ENCODE measurements around the gene HOMEZ. TPM values are rescaled to one million over a fixed set of nuclear protein-coding genes. Genes with fewer than 3 reads are reported as not detected.

The HOMEZ gene
- total and polyA plus RNA-seq, 2 of the 8 experiments (the other 6 are each of a cell fraction or from before 2014, with no cell fraction given), result 9.1 to 15.9 TPM

GRCh38 chr14:23301969-23302289 is 16.0 kb upstream of the HOMEZ start:
- H3K4ac ChIP-seq (replicated peaks; ENCODE audit: insufficient read length, low read depth, low read length), result no peak overlapping the region
- peaks cover 0 to 7% (median 1%) of the 10 kb centered on the region in 4 experiments; a peak in 4 of 7 replicates for H3K4me1 ChIP-seq (replicated peaks in 1 of 4; ENCODE audit: control insufficient read depth in 3 of 4, insufficient read depth in 4 of 4, low read length in 3 of 4)
- no peaks in the 10 kb centered on the region for H3K79me2 ChIP-seq (ENCODE audit: control insufficient read depth in 1 of 2, insufficient read depth in 2 of 2, low read length in 2 of 2)
- ChIA-PET CTCF (ENCODE audit: partially characterized antibody) (interaction anchor here (0.9 to 2.4 kb wide), 9 partner anchors 22 to 258 kb away, joined by 3 to 9 read pairs (median 4); no protein-coding TSS in a partner anchor), POLR2A (ENCODE audit: partially characterized antibody) (interaction anchor here (0.8 to 4.7 kb wide), 14 partner anchors 8 to 295 kb away, joined by 3 to 35 read pairs (median 4); partner anchors contain the start of genes HOMEZ, PABPN1 and SLC22A17)
- peak overlapping the region; percentile 62; the same call in 1 of the 2 replicates for H4K8ac ChIP-seq (ENCODE audit: extremely low read depth, insufficient read depth, low read length)
- no peaks in the 10 kb centered on the region for H3K79me1 ChIP-seq (ENCODE audit: low read depth, low read length)
- WGBS, 2 experiments (ENCODE audit: extremely low coverage in 1 of 2, insufficient coverage in 1 of 2, insufficient read length in 1 of 2, insufficient replicate concordance in 2 of 2, low coverage in 1 of 2, low lambda C conversion rate in 2 of 2, missing lambda C conversion rate in 1 of 2), result 0% methylated on average over 20 of the region's 25 CpGs; no CpG with 5 or more reads in 1 of the 2 experiments
- H2AFZ ChIP-seq (ENCODE audit: low read length), result peak overlapping the region; percentile 47; the same call in 1 of the 2 replicates
- no peaks in the 10 kb centered on the region for H3K36me3 ChIP-seq (ENCODE audit: control insufficient read depth in 2 of 4, insufficient read depth in 4 of 4, low read length in 3 of 4)
- peak overlapping the region; percentile 56 for H4K91ac ChIP-seq (replicated peaks; ENCODE audit: insufficient read length, low read length)
- peak overlapping the region; percentile 65; the same call in 1 of the 2 replicates for H3K27ac ChIP-seq (ENCODE audit: low read depth, low read length)
- DNase-seq (ENCODE audit: low read depth in 1 of 2, low spot score in 2 of 2) (no peak), FAIRE-seq (no peak)
- H2BK12ac ChIP-seq (ENCODE audit: low read depth, low read length), result no peak overlapping the region
- H3K4me3 ChIP-seq (ENCODE audit: extremely low read depth in 1 of 4, insufficient read depth in 2 of 4, low read depth in 3 of 4, low read length in 4 of 4), result peak overlapping the region; percentile 56 to 93 (median 73)
- no peak overlapping the region for H2BK15ac ChIP-seq (ENCODE audit: low read length)
- peaks cover 1 to 4% of the 10 kb centered on the region in 2 experiments for H4K20me1 ChIP-seq (replicated peaks in 1 of 2; ENCODE audit: control insufficient read depth in 1 of 2, insufficient read depth in 2 of 2, low read length in 2 of 2)
- peak overlapping the region; percentile 64 for H3K56ac ChIP-seq (replicated peaks; ENCODE audit: insufficient read length, low read depth, low read length)
- peaks cover 17% of the 10 kb centered on the region for H3K23me2 ChIP-seq (ENCODE audit: low read depth, low read length)
- peak overlapping the region in 2 of 4 experiments; percentile 51 to 66; a peak in 4 of 7 replicates for H3K9ac ChIP-seq (replicated peaks in 1 of 4; ENCODE audit: extremely low read depth in 1 of 4, low read depth in 3 of 4, low read length in 3 of 4)
- H2BK5ac ChIP-seq (ENCODE audit: low read depth, low read length), result peak overlapping the region; percentile 83; the same call in 1 of the 2 replicates
- peaks cover 5 to 38% (median 29%) of the 10 kb centered on the region in 4 experiments for H3K27me3 ChIP-seq (replicated peaks in 1 of 4; ENCODE audit: control insufficient read depth in 3 of 4, extremely low read depth in 1 of 4, insufficient read depth in 3 of 4, low read length in 3 of 4)
- no peaks in the 10 kb centered on the region for H3K9me3 ChIP-seq (ENCODE audit: insufficient read depth in 2 of 2, low read depth in 1 of 2, low read length in 1 of 2)
- no peak overlapping the region for H2BK20ac ChIP-seq (ENCODE audit: low read length)
- H3K18ac ChIP-seq (ENCODE audit: extremely low read depth, low read length), result peak overlapping the region; percentile 78
- H3K14ac ChIP-seq (ENCODE audit: insufficient read length), result no peak overlapping the region
- peak overlapping the region; percentile 91 to 99 for H3K4me2 ChIP-seq (ENCODE audit: insufficient read depth in 1 of 2, low read depth in 2 of 2, low read length in 2 of 2)
- no peak overlapping the region for H2AK5ac ChIP-seq (ENCODE audit: low read depth, low read length)
- H3K23ac ChIP-seq (ENCODE audit: insufficient read length), result no peak overlapping the region
- H2BK120ac ChIP-seq (replicated peaks; ENCODE audit: low read depth, low read length), result no peak overlapping the region
- peak overlapping the region; percentile 57 for H4K5ac ChIP-seq (ENCODE audit: insufficient read length, low read depth, low read length)
- no peak for TF ChIP-seq GTF2F1 (IDR thresholded peaks at IDR 0.05; ENCODE audit: borderline replicate concordance, low read depth, low read length)
- TF ChIP-seq MAX (IDR thresholded peaks at IDR 0.05), result peak; percentile 92
- TF ChIP-seq RNF2 (IDR thresholded peaks at IDR 0.05; ENCODE audit: borderline replicate concordance, low read depth, low read length, missing control alignments, poor library complexity, severe bottlenecking), result no peak
- TF ChIP-seq YY1 (IDR thresholded peaks at IDR 0.05; ENCODE audit: low read depth, low read length), result no peak
- TF ChIP-seq EP300 (IDR thresholded peaks at IDR 0.05; ENCODE audit: borderline replicate concordance in 1 of 2, low read depth in 2 of 2, low read length in 2 of 2), result no peak
- TF ChIP-seq USF2 (IDR thresholded peaks at IDR 0.05; ENCODE audit: low read length), result no peak
- no peak for TF ChIP-seq EZH2 (IDR thresholded peaks at IDR 0.05; ENCODE audit: low read depth, low read length, severe bottlenecking)
- no peak for TF ChIP-seq CHD1 (IDR thresholded peaks at IDR 0.05; ENCODE audit: low read depth, low read length)
- TF ChIP-seq NRF1 (IDR thresholded peaks at IDR 0.05; ENCODE audit: low read depth, low read length), result no peak
- no peak for TF ChIP-seq SIRT6 (IDR thresholded peaks at IDR 0.05; ENCODE audit: low read length)
- TF ChIP-seq JUND (IDR thresholded peaks at IDR 0.05; ENCODE audit: low read length), result no peak
- TF ChIP-seq SP4 (IDR thresholded peaks at IDR 0.05; ENCODE audit: low read length), result no peak

Measured in H1 (cell line).